ENCODE data around the gene MPC2.
"Not testable (repeated sequence)": the region's sequence is repeated elsewhere in the genome, so short reads cannot be mapped to it uniquely, and the experiment has no call there.

- TF ChIP-seq, protein P1, sequence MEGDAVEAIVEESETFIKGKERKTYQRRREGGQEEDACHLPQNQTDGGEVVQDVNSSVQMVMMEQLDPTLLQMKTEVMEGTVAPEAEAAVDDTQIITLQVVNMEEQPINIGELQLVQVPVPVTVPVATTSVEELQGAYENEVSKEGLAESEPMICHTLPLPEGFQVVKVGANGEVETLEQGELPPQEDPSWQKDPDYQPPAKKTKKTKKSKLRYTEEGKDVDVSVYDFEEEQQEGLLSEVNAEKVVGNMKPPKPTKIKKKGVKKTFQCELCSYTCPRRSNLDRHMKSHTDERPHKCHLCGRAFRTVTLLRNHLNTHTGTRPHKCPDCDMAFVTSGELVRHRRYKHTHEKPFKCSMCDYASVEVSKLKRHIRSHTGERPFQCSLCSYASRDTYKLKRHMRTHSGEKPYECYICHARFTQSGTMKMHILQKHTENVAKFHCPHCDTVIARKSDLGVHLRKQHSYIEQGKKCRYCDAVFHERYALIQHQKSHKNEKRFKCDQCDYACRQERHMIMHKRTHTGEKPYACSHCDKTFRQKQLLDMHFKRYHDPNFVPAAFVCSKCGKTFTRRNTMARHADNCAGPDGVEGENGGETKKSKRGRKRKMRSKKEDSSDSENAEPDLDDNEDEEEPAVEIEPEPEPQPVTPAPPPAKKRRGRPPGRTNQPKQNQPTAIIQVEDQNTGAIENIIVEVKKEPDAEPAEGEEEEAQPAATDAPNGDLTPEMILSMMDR (conservative IDR thresholded peaks at IDR 0.05 in 1 of 2, IDR thresholded peaks at IDR 0.05 in 1 of 2; ENCODE audit: extremely low read depth in 1 of 2, insufficient read depth in 1 of 2, low read depth in 1 of 2, low read length in 2 of 2) = not testable (repeated sequence)
- TF ChIP-seq EZH2 (IDR thresholded peaks at IDR 0.05; ENCODE audit: borderline replicate concordance, low read length) = not testable (repeated sequence)
Measured at GRCh38 chr1:167928919-167929318, 8.0 kb downstream of the MPC2 start.
